ENCODE results near the gene AQP9.

DNA sequence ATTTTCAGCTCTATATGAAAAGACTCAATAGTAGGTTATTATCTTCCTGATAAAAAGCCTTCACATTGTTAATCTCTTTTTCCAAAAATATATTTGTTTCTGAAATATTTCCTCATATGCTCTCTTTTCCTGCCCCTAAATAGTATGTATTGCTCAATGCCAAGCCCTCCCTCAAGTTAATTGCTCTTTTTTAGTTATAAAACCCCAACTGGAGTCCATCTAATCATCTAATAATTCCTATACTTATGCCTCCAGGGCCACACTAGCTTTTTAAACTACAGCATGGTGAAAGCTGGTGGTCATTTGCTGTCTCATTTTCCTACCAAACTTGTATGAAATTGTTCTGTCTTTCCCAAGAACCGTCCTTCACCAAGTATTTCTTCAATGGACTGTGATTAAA is 26.7 kb downstream of the AQP9 start:
- TF ChIP-seq, protein P1, sequence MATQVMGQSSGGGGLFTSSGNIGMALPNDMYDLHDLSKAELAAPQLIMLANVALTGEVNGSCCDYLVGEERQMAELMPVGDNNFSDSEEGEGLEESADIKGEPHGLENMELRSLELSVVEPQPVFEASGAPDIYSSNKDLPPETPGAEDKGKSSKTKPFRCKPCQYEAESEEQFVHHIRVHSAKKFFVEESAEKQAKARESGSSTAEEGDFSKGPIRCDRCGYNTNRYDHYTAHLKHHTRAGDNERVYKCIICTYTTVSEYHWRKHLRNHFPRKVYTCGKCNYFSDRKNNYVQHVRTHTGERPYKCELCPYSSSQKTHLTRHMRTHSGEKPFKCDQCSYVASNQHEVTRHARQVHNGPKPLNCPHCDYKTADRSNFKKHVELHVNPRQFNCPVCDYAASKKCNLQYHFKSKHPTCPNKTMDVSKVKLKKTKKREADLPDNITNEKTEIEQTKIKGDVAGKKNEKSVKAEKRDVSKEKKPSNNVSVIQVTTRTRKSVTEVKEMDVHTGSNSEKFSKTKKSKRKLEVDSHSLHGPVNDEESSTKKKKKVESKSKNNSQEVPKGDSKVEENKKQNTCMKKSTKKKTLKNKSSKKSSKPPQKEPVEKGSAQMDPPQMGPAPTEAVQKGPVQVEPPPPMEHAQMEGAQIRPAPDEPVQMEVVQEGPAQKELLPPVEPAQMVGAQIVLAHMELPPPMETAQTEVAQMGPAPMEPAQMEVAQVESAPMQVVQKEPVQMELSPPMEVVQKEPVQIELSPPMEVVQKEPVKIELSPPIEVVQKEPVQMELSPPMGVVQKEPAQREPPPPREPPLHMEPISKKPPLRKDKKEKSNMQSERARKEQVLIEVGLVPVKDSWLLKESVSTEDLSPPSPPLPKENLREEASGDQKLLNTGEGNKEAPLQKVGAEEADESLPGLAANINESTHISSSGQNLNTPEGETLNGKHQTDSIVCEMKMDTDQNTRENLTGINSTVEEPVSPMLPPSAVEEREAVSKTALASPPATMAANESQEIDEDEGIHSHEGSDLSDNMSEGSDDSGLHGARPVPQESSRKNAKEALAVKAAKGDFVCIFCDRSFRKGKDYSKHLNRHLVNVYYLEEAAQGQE (IDR thresholded peaks at IDR 0.05; ENCODE audit: insufficient read depth in 1 of 2, low read depth in 2 of 2, low read length in 2 of 2): no peak
- TF ChIP-seq TAF1 (IDR thresholded peaks at IDR 0.05; ENCODE audit: borderline replicate concordance, insufficient read depth, low read length) (no peak), POLR2AphosphoS5 (IDR thresholded peaks at IDR 0.05; ENCODE audit: low read depth, low read length) (no peak)

All from PFSK-1 (cell line).